Measurements from ENCODE around the gene KRT9.

- no peak for TF ChIP-seq CTCF (IDR thresholded peaks at IDR 0.05)
- no peak for TF ChIP-seq POLR2A (IDR thresholded peaks at IDR 0.05)
These were observed 24.4 kb downstream of the KRT9 start for GRCh38 chr17:41547378-41547841.

Measured in adrenal gland (tissue), 5 donors.